Ovary (tissue), 9 donors: Measurements from ENCODE around the gene HSD11B1. TPM values are rescaled to one million over a fixed set of nuclear protein-coding genes. Genes with fewer than 3 reads are reported as not detected.

ENCODE experiments used
- DNase-seq, 5 donors: peaks; one replicate each; pipeline ENCODE4 v3.0.0-alpha.2; 2019 to 2020
- H3K27ac ChIP-seq, 2 donors: fragments of 200-600 bp; one replicate each; pipeline versions ENCODE4 v1.5.1 to v1.8.0; 2019 to 2022
- H3K27me3 ChIP-seq: fragments of 200-600 bp; one replicate; pipeline ENCODE4 v1.8.0; 2022
- H3K36me3 ChIP-seq: fragments of 200-600 bp; sonication (generic); one replicate; pipeline ENCODE4 v1.5.1; 2019
- H3K4me1 ChIP-seq: one replicate; pipeline ENCODE4 v1.8.1; 2013; ENCODE audit warnings: mild to moderate bottlenecking, moderate library complexity; ENCODE audit not compliant: insufficient read depth
- H3K4me3 ChIP-seq: fragments of 200-600 bp; sonication (generic); one replicate; pipeline ENCODE4 v1.5.1; 2017
- H3K9me3 ChIP-seq, 2 donors: fragments of 200-600 bp in 1 of 2; sonication (generic) in 1 of 2; one replicate each; pipeline versions ENCODE4 v1.5.1 to v1.8.1; 2013 to 2019; ENCODE audit warnings: mild to moderate bottlenecking in 1 of 2, moderate library complexity in 1 of 2
- EP300 ChIP-seq: sonication (generic); formaldehyde crosslinking; IDR thresholded peaks from one replicate; pipeline ENCODE4 v1.6.1; 2017; ENCODE audit warnings: antibody characterized with exemption
- POLR2A ChIP-seq: fragments of 450-650 bp; IDR thresholded peaks from one replicate; pipeline ENCODE4 v1.6.1; 2017; ENCODE audit warnings: antibody characterized with exemption, mild to moderate bottlenecking, moderate library complexity
- WGBS, 3 donors: extraction: QIAGEN DNeasy Blood & Tissue Kit in 1 of 3; methylation state at CpG; one replicate each; pipeline versions ENCODE4 v1.1.5 to v1.1.7; 2013 to 2017; 5-methylcytosine and 5-hydroxymethylcytosine counted together
- intact Hi-C, 4 donors: fragments of 100-400 bp; cut with DNase I; formaldehyde crosslinking; loops; one replicate each; pipeline versions ENCODE4 v1.11.0 to v1.15.1; 2022 to 2023
- polyA plus RNA-seq, 2 donors: library from polyadenylated mRNA; stranded (reverse); fragments of 200-250 nt in 1 of 2; fragments of 350-450 nt in 1 of 2; fragmentation: Illumina TruSeq in 1 of 2; extraction: RNeasy Lipid Tissue Mini Kit (QIAGEN cat#74804) in 1 of 2; gene quantifications; one replicate each; pipeline ENCODE4 v1.2.3, GENCODE V29; 2013 to 2014
- total RNA-seq, 7 donors: library from RNA; depleted of rRNA in 2 of 7; stranded (reverse); fragments of >200 nt in 2 of 7; fragmentation: NEBNext Ultra II Directional in 3 of 7; extraction: Animal tissue kit (Norgen Biotek cat#: 25700) in 3 of 7; gene quantifications; one replicate each; pipeline versions ENCODE4 v1.1.0 to v1.2.4, GENCODE V29; 2016 to 2023
- TF ChIP-seq, protein P1 (sequence below), 3 donors: fragments of 450-650 bp in 2 of 3; fragments of 200-600 bp in 1 of 3; IDR thresholded peaks; one replicate each; pipeline versions ENCODE4 v1.5.1 to v1.8.0; 2016 to 2022; ENCODE audit warnings: antibody characterized with exemption in 3 of 3, mild to moderate bottlenecking in 1 of 3
- donor health status: DM: no; HTN: no; CAD: no; lungs with moderate emphysema.
- donor health status: DM: no; HTN: no; CAD: no.
- donor health status: Bipolar disorder and iron deficiency.
- donor health status: DM: yes; HTN: yes; CAD: no.
- donor health status: DM: no; HTN: no; CAD: no.
- donor health status: DM: yes; HTN: yes; CAD: no.

Gene HSD11B1
- total and polyA plus RNA-seq, 9 donors = 7.4 to 265 (median 57.7) TPM

DNA sequence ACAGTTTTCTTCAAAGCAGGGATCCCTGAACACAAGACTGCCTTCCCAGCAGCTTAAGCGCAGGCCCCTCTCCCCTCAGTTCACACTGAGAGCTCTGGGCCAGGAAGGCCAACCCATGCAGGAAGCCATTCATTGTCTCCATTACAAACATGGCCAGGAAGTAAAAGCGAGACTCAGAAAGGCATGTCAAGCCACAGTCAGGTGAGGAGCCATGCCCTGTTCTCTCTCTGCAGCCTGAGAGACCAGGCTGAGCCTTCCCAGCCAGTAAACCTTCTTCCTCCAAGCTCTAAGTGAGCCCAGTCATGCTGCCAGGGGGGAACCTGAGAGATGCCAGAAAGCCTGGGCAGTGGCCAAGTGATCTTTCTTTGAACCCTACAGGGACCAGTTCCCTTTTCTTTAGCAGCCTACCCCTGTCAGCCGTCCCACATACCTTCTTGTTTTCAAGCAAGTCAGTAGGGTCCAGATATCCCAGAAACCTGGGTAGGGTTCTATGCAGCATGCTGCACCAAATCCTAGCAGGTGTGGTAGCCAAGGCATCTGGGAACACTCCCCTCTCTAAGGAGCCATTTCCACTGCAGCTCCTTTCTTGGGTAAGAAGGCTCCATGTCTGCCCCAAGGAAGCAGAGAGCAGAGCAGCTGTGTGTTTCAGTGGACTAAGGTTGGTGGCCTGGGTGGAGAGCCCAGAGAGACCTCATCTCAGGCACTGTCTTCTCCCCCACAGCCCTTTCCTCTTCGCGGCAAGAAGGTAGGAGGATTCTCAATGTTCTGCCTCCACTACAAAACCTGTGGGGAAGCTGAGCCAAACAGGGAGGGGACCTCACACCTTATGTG lies 52.2 kb downstream of the HSD11B1 start:
- no peak for DNase-seq
- H3K4me3 ChIP-seq = no peak overlapping the region
- H3K27ac ChIP-seq = no peak overlapping the region
- H3K9me3 ChIP-seq = no peaks in the 10 kb centered on the region
- no peaks in the 10 kb centered on the region for H3K27me3 ChIP-seq
- no peaks in the 10 kb centered on the region for H3K36me3 ChIP-seq
- TF ChIP-seq, protein P1, sequence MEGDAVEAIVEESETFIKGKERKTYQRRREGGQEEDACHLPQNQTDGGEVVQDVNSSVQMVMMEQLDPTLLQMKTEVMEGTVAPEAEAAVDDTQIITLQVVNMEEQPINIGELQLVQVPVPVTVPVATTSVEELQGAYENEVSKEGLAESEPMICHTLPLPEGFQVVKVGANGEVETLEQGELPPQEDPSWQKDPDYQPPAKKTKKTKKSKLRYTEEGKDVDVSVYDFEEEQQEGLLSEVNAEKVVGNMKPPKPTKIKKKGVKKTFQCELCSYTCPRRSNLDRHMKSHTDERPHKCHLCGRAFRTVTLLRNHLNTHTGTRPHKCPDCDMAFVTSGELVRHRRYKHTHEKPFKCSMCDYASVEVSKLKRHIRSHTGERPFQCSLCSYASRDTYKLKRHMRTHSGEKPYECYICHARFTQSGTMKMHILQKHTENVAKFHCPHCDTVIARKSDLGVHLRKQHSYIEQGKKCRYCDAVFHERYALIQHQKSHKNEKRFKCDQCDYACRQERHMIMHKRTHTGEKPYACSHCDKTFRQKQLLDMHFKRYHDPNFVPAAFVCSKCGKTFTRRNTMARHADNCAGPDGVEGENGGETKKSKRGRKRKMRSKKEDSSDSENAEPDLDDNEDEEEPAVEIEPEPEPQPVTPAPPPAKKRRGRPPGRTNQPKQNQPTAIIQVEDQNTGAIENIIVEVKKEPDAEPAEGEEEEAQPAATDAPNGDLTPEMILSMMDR (IDR thresholded peaks at IDR 0.05) = no peak
- TF ChIP-seq EP300 = no peak
- TF ChIP-seq POLR2A = no peak
- 88 to 93% (median 91%) methylated on average over 5 of the region's 5 CpGs for WGBS, 3 donors
- no peaks in the 10 kb centered on the region for H3K4me1 ChIP-seq
- intact Hi-C loops = loop anchor here in 1 of 4 donors (5.0 kb wide), 1 partner anchor 185 kb away; no protein-coding TSS in a partner anchor

DNA sequence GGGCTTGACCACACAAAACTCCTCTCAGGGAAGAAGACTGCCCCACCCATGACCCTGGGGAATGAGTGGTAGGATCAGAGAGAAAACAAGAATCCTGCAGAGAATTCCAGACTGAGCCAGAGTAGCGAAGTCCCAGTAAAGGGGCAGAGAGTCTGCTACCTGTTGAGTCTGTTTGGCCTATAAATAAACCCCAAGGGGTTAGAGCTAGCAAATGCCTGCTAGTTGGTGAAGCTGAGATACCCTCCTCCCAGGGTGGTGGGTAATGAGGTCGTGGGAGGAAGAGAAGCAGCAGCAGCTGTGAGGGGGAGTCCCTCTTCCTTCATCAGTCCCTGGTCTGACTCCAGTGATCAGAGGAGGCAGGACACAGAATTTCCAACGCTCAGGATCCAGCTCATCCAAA lies 53.8 kb downstream of the HSD11B1 start:
- Histone ChIP-seq H3K27me3 (no peaks in the 10 kb centered on the region), H3K36me3 (no peaks in the 10 kb centered on the region), H3K4me3 (no peak overlapping the region), H3K27ac (no peak overlapping the region), H3K4me1 (no peaks in the 10 kb centered on the region), H3K9me3 (no peaks in the 10 kb centered on the region)
- intact Hi-C loops = loop anchor here in 1 of 4 donors (5.0 kb wide), 1 partner anchor 186 kb away; no protein-coding TSS in a partner anchor
- TF ChIP-seq, protein P1 (IDR thresholded peaks at IDR 0.05) = no peak
- TF ChIP-seq EP300 = no peak
- no peak for DNase-seq
- 31 to 38% (median 32%) methylated on average over 3 of the region's 3 CpGs for WGBS, 3 donors

DNA sequence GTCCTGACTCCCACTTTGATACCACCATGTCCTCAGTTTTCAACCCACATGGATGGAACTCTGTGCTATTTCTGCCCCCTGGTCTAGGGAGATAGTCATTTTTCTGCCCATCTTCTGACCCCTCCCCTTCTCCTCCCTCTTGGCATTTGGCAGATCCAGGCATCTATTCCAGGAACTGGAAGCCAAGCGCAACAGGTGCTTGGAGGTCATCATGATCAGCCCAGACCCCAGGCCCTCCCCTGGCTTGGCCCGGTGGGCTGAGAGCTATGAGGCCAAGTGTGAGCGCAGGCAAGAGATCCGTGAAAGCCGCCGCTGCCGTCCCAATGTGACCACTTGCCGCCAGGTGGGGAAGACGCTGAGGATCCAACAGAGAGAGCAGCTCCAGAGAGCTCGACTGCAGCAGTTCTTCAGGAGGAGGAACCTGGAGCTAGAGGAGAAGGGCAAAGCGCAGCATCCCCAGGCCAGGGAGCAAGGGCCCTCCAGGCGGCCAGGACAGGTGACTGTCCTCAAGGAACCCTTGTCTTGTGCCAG lies 55.2 kb downstream of the HSD11B1 start:
- no peaks in the 10 kb centered on the region for H3K4me1 ChIP-seq
- no peaks in the 10 kb centered on the region for H3K9me3 ChIP-seq
- H3K27me3 ChIP-seq = no peaks in the 10 kb centered on the region
- H3K27ac ChIP-seq = no peak overlapping the region
- H3K36me3 ChIP-seq = no peaks in the 10 kb centered on the region
- H3K4me3 ChIP-seq = no peak overlapping the region
- WGBS, 3 donors = 87 to 90% (median 88%) methylated on average over 12 of the region's 12 CpGs
- no peak for TF ChIP-seq EP300
- no peak for TF ChIP-seq POLR2A
- TF ChIP-seq, protein P1 (IDR thresholded peaks at IDR 0.05) = no peak
- DNase-seq = no peak
- intact Hi-C loops = loop anchor here in 1 of 4 donors (5.0 kb wide), 1 partner anchor 188 kb away; no protein-coding TSS in a partner anchor

DNA sequence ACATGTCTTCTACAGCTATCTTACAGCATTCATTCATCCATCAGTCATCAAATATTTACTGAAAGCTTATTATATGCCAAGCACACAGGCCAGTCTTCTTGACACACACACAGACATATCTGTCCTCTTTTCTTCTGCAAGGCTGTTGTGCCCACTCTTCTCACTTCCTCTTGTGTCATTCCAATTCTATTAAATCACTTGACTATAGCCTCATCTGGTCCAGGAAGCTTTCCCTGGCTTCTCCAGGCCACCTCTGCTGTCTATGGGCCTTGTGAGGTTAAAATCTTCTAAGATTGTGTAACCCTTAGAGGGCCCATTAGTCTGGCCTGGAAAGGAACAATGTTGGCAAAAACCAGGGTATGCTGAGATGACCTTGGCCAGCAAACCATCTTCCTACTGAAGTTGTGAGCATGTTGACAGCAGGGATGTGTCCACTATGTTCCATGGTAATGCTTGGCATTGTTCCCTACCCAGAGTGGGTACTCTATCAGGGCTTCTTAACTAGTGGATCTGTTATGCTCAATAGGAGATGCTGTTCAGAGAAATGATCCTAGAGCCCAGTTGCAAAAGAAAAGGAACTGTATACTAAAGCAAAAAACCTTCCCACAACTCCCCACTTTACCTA lies 56.5 kb downstream of the HSD11B1 start:
- Histone ChIP-seq H3K27ac (no peak overlapping the region), H3K4me3 (no peak overlapping the region), H3K36me3 (no peaks in the 10 kb centered on the region), H3K9me3 (no peaks in the 10 kb centered on the region), H3K4me1 (no peaks in the 10 kb centered on the region), H3K27me3 (no peaks in the 10 kb centered on the region)
- TF ChIP-seq, protein P1 (IDR thresholded peaks at IDR 0.05) = no peak
- TF ChIP-seq EP300 (no peak), POLR2A (no peak)
- intact Hi-C loops = no loop called here
- DNase-seq = no peak
